K562 (cell line): ENCODE data around the gene PHTF2. TPM values are rescaled to one million over a fixed set of nuclear protein-coding genes. Genes with fewer than 3 reads are reported as not detected.

Experiments used
- ARID1B ChIP-seq: fragments of 450-650 bp; IDR thresholded peaks from 2 replicates; pipeline ENCODE4 v1.6.1; 2016; ENCODE audit warnings: antibody characterized with exemption, mild to moderate bottlenecking, inconsistent platforms
- NFE2 ChIP-seq: IDR thresholded peaks from 2 replicates; pipeline ENCODE4 v1.6.1; 2014; ENCODE audit warnings: antibody characterized with exemption, low read depth
- PRDM10 ChIP-seq: fragments of 450-650 bp; IDR thresholded peaks from 2 replicates; pipeline ENCODE4 v1.6.1; 2018; ENCODE audit not compliant: partially characterized antibody
- RHOXF2B ChIP-seq: fragments of 250-450 bp; sonication (Bioruptor Pico); conservative IDR thresholded peaks from 2 replicates; pipeline ENCODE4 v1.5.1; 2021
- TAF9B ChIP-seq: fragments of 450-650 bp; IDR thresholded peaks from 2 replicates; pipeline ENCODE4 v1.6.1; 2018; ENCODE audit warnings: mild to moderate bottlenecking; ENCODE audit not compliant: partially characterized antibody
- ZBTB26 ChIP-seq: fragments of 450-650 bp; formaldehyde crosslinking; IDR thresholded peaks from 2 replicates; pipeline ENCODE4 v1.4.0; 2022; ENCODE audit warnings: missing genetic modification characterization
- ZBTB40 ChIP-seq, 2 experiments: fragments of 450-650 bp in 1 of 2; sonication (generic) in 1 of 2; formaldehyde crosslinking in 1 of 2; IDR thresholded peaks; 2 replicates each; pipeline versions ENCODE4 v1.7.1 to v1.9.0; 2016 to 2022; ENCODE audit warnings: inconsistent platforms in 1 of 2, mild to moderate bottlenecking in 1 of 2, missing genetic modification reagents in 1 of 2
- ZNF280A ChIP-seq: fragments of 450-650 bp; IDR thresholded peaks from 2 replicates; pipeline ENCODE4 v1.6.1; 2018; ENCODE audit warnings: mild to moderate bottlenecking, low read depth; ENCODE audit not compliant: partially characterized antibody
- ZNF395 ChIP-seq: fragments of 200-800 bp; sonication (Bioruptor generic); IDR thresholded peaks from 2 replicates; pipeline ENCODE4 v1.6.1; 2017; ENCODE audit warnings: missing genetic modification characterization, missing compliant biosample characterization
- ZSCAN32 ChIP-seq: fragments of 450-650 bp; formaldehyde crosslinking; IDR thresholded peaks from 2 replicates; pipeline ENCODE4 v1.4.0; 2020; ENCODE audit warnings: mild to moderate bottlenecking, moderate library complexity
- polyA plus RNA-seq, 8 experiments: library from polyadenylated mRNA; depleted of rRNA in 4 of 8; stranded (reverse) in 5 of 8; unstranded in 3 of 8; fragments of >200 nt; fragmentation: Nextera tagmentation in 2 of 8; fragmentation: Illumina TruSeq in 1 of 8; extraction: Ambion mirVana in 2 of 8; extraction: Trizol in 1 of 8; gene quantifications; 2 replicates each; pipeline versions ENCODE4 v1.2.1 to v1.2.3, GENCODE V29; 2011 to 2014; ENCODE audit warnings: inconsistent platforms in 1 of 8, missing spikeins in 1 of 8
- total RNA-seq, 7 experiments: library from RNA; depleted of rRNA in 6 of 7; stranded (reverse); fragments of >200 nt in 6 of 7; fragmentation: Illumina TruSeq in 2 of 7; extraction: Trizol in 2 of 7; gene quantifications; 2 replicates each; pipeline versions ENCODE4 v1.2.1 to v1.2.3, GENCODE V29; 2011 to 2021; ENCODE audit warnings: low replicate concordance in 1 of 7

PHTF2 gene
- total and polyA plus RNA-seq, 9 of the 15 experiments (the other 6 are each of a cell fraction or from before 2014, with no cell fraction given) = 17.9 to 43.6 (median 25.4) TPM

- TF ChIP-seq PRDM10 (no peak), ARID1B (peak; percentile 85), ZBTB40 (IDR thresholded peaks at IDR 0.05) (0 out of 2 replicates have a peak, but pooled peaks have one; percentile 13), ZBTB40 (CRISPR knock-in tag; IDR thresholded peaks at IDR 0.05) (no peak), RHOXF2B (CRISPR knock-in tag) (no peak), ZBTB26 (no peak), ZNF280A (no peak), NFE2 (no peak), ZNF395 (CRISPR knock-in tag) (no peak), ZSCAN32 (CRISPR knock-in tag) (no peak), TAF9B (peak; percentile 28)
Measured at GRCh38 chr7:77800158-77800557, 1.6 kb downstream of the PHTF2 start (continued).
